Left ventricle myocardium inferior (tissue), 1 donor: ENCODE data around the gene RAB22A. TPM values are rescaled to one million over a fixed set of nuclear protein-coding genes. Genes with fewer than 3 reads are reported as not detected.

Source experiments
- DNase-seq: peaks from one replicate; pipeline ENCODE4 v3.0.0-alpha.2; 2020
- H3K27ac ChIP-seq: fragments of 200-600 bp; replicated peaks from 2 replicates; pipeline ENCODE4 v1.8.0; 2021
- H3K27me3 ChIP-seq: fragments of 200-600 bp; 2 replicates; pipeline ENCODE4 v1.8.0; 2021; ENCODE audit warnings: low read depth
- H3K36me3 ChIP-seq: fragments of 200-600 bp; 2 replicates; pipeline ENCODE4 v1.8.0; 2021
- H3K4me1 ChIP-seq: fragments of 200-600 bp; 2 replicates; pipeline ENCODE4 v1.8.0; 2021
- H3K4me3 ChIP-seq: fragments of 200-600 bp; 2 replicates; pipeline ENCODE4 v1.8.0; 2021; ENCODE audit warnings: mild to moderate bottlenecking, moderate library complexity
- H3K9me3 ChIP-seq: fragments of 200-600 bp; replicated peaks from 2 replicates; pipeline ENCODE4 v1.8.0; 2021
- intact Hi-C: fragments of 100-400 bp; cut with micrococcal nuclease; formaldehyde crosslinking; loops from one replicate; pipeline ENCODE4 v1.11.0; 2022
- total RNA-seq: library from RNA; stranded (reverse); fragmentation: NEBNext Ultra II Directional; extraction: Animal tissue kit (Norgen Biotek cat#: 25700); gene quantifications from one replicate; pipeline ENCODE4 v1.2.1, GENCODE V29; 2021
- TF ChIP-seq, protein P1 (sequence below): fragments of 200-600 bp; IDR thresholded peaks from 2 replicates; pipeline ENCODE4 v1.8.0; 2021; ENCODE audit warnings: antibody characterized with exemption, mild to moderate bottlenecking, borderline replicate concordance
- donor health status: DM: no; HTN: yes; CAD: no; lungs with severe emphysema.

The RAB22A gene
- total RNA-seq, 1 donor from 2014 or later, result 6.6 TPM

GRCh38 chr20:58416057-58416456 is 106.5 kb downstream of the RAB22A start:
- no peak for DNase-seq
- no peaks in the 10 kb centered on the region for H3K27me3 ChIP-seq
- intact Hi-C loops, result no loop called here
- H3K4me3 ChIP-seq, result no peak overlapping the region
- TF ChIP-seq, protein P1, sequence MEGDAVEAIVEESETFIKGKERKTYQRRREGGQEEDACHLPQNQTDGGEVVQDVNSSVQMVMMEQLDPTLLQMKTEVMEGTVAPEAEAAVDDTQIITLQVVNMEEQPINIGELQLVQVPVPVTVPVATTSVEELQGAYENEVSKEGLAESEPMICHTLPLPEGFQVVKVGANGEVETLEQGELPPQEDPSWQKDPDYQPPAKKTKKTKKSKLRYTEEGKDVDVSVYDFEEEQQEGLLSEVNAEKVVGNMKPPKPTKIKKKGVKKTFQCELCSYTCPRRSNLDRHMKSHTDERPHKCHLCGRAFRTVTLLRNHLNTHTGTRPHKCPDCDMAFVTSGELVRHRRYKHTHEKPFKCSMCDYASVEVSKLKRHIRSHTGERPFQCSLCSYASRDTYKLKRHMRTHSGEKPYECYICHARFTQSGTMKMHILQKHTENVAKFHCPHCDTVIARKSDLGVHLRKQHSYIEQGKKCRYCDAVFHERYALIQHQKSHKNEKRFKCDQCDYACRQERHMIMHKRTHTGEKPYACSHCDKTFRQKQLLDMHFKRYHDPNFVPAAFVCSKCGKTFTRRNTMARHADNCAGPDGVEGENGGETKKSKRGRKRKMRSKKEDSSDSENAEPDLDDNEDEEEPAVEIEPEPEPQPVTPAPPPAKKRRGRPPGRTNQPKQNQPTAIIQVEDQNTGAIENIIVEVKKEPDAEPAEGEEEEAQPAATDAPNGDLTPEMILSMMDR, result no peak
- H3K36me3 ChIP-seq, result peaks cover 20% of the 10 kb centered on the region
- no peak overlapping the region for H3K27ac ChIP-seq
- H3K9me3 ChIP-seq, result no peaks in the 10 kb centered on the region
- H3K4me1 ChIP-seq, result peaks cover 23% of the 10 kb centered on the region

- TF ChIP-seq, protein P1, result no peak
- DNase-seq, result no peak
- peaks cover 27% of the 10 kb centered on the region for H3K36me3 ChIP-seq
- no peaks in the 10 kb centered on the region for H3K9me3 ChIP-seq
- H3K27me3 ChIP-seq, result no peaks in the 10 kb centered on the region
- H3K4me1 ChIP-seq, result peaks cover 23% of the 10 kb centered on the region
- no peak overlapping the region for H3K27ac ChIP-seq
- no peak overlapping the region for H3K4me3 ChIP-seq
- intact Hi-C loops, result no loop called here
These were observed 107.3 kb downstream of the RAB22A start for GRCh38 chr20:58416835-58417234.

Other genes with a start within 250 kb of the RAB22A start
- not detected for gene ANKRD60, start 81.1 kb upstream of the RAB22A start, total RNA-seq
- gene VAPB, start 79.5 kb downstream of the RAB22A start, total RNA-seq, result 72.6 TPM
- gene APCDD1L, start 205.7 kb downstream of the RAB22A start, total RNA-seq, result 0.91 TPM